Endothelial cell of umbilical vein (primary cell): Measurements from ENCODE around the gene ADAMTSL3. TPM values are rescaled to one million over a fixed set of nuclear protein-coding genes. Genes with fewer than 3 reads are reported as not detected.

Experiments
- BruUV-seq: library from RNA; stranded (reverse); fragments of 400-500 nt; replicated peaks from 2 replicates; lab custom pipeline; 2021; lab: Mats Ljungman, UMichigan
- CTCF ChIA-PET: fragments of 300-600, 350-600 bp; sonication (Branson Sonifier 250); formaldehyde crosslinking; loops from one replicate; lab custom pipeline; 2021; ENCODE audit warnings: antibody characterized with exemption, inconsistent platforms; lab: Charles Lee
- POLR2A ChIA-PET: fragments of 300-600, 350-600 bp; sonication (Branson Sonifier 250); formaldehyde crosslinking; loops from one replicate; lab custom pipeline; 2021; ENCODE audit warnings: antibody characterized with exemption, inconsistent platforms; lab: Charles Lee
- DNase-seq: peaks from one replicate; pipeline ENCODE4 v3.0.0-alpha.2; 2011; ENCODE audit warnings: low read depth, low spot score
- FAIRE-seq: peaks from 2 replicates; lab custom pipeline; 2011; peaks lifted over from hg19 to GRCh38; lab: Jason Lieb, UNC
- H2AFZ ChIP-seq: 2 replicates; pipeline ENCODE4 v1.6.0; 2012; ENCODE audit warnings: low read depth, low read length, control low read depth, inconsistent platforms
- H3K27ac ChIP-seq: 2 replicates; pipeline ENCODE4 v1.5.1; 2011; ENCODE audit warnings: low read depth, mild to moderate bottlenecking, control low read depth, low read length, moderate library complexity; ENCODE audit not compliant: insufficient read depth
- H3K27me3 ChIP-seq, 2 experiments: 2 replicates each; pipeline versions ENCODE4 v1.6.0 to v1.6.1; 2011; ENCODE audit warnings: low read length in 2 of 2, mixed read lengths in 1 of 2; ENCODE audit not compliant: control insufficient read depth in 2 of 2, insufficient read depth in 2 of 2
- H3K36me3 ChIP-seq, 2 experiments: 2 replicates in 1 of 2; 3 replicates in 1 of 2; pipeline ENCODE4 v1.5.1; 2011; ENCODE audit warnings: low read length in 2 of 2, mild to moderate bottlenecking in 1 of 2, moderate library complexity in 1 of 2; ENCODE audit not compliant: control insufficient read depth in 2 of 2, insufficient read depth in 2 of 2; ENCODE audit errors: extremely low read depth in 1 of 2
- H3K4me1 ChIP-seq: 3 replicates; pipeline ENCODE4 v1.5.1; 2011; ENCODE audit warnings: mild to moderate bottlenecking, low read length; ENCODE audit not compliant: control insufficient read depth, insufficient read depth; ENCODE audit errors: extremely low read depth
- H3K4me2 ChIP-seq: 2 replicates; pipeline ENCODE4 v1.6.1; 2011; ENCODE audit warnings: low read length, control low read depth, mixed read lengths; ENCODE audit not compliant: insufficient read depth
- H3K4me3 ChIP-seq, 3 experiments: fragments of 200-600 bp in 1 of 3; sonication (generic), shearing (Covaris generic) in 1 of 3; replicated peaks in 1 of 3; 2 replicates each; pipeline ENCODE4 v1.5.1; 2011 to 2016; ENCODE audit warnings: control low read depth in 3 of 3, low read length in 3 of 3, mild to moderate bottlenecking in 2 of 3, inconsistent platforms in 1 of 3, low read depth in 1 of 3, moderate library complexity in 1 of 3; ENCODE audit not compliant: insufficient read depth in 1 of 3
- H3K79me2 ChIP-seq: 2 replicates; pipeline ENCODE4 v1.6.0; 2012; ENCODE audit warnings: low read length, inconsistent platforms; ENCODE audit not compliant: control insufficient read depth, insufficient read depth
- H3K9ac ChIP-seq: replicated peaks from 2 replicates; pipeline ENCODE3; 2011; ENCODE audit warnings: low read length, control low read depth; ENCODE audit not compliant: insufficient read depth; ENCODE audit errors: extremely low read depth
- H3K9me1 ChIP-seq: replicated peaks from 3 replicates; pipeline ENCODE4 v1.6.0; 2011; ENCODE audit warnings: mild to moderate bottlenecking, low read length; ENCODE audit not compliant: control insufficient read depth, insufficient read depth; ENCODE audit errors: extremely low read depth
- H3K9me3 ChIP-seq: replicated peaks from 2 replicates; pipeline ENCODE4 v1.5.1; 2012; ENCODE audit warnings: low read length, inconsistent platforms; ENCODE audit not compliant: control insufficient read depth, insufficient read depth
- H4K20me1 ChIP-seq: replicated peaks from 2 replicates; pipeline ENCODE3; 2011; ENCODE audit warnings: mild to moderate bottlenecking, low read length; ENCODE audit not compliant: control insufficient read depth, insufficient read depth; ENCODE audit errors: extremely low read depth
- CTCF ChIP-seq, 2 donors: IDR thresholded peaks; 1 replicate in 1 of 2; 2 replicates in 1 of 2; pipeline ENCODE4 v1.5.1; 2011; ENCODE audit warnings: low read length in 2 of 2, mild to moderate bottlenecking in 2 of 2, moderate library complexity in 2 of 2, control low read depth in 1 of 2, inconsistent platforms in 1 of 2, low read depth in 1 of 2; ENCODE audit not compliant: insufficient read depth in 1 of 2; ENCODE audit errors: extremely low read depth in 1 of 2
- EZH2 ChIP-seq: IDR thresholded peaks from 2 replicates; pipeline ENCODE4 v1.6.1; 2012; ENCODE audit warnings: borderline replicate concordance, low read depth, mild to moderate bottlenecking, moderate library complexity, low read length, inconsistent platforms; ENCODE audit not compliant: severe bottlenecking
- FOS ChIP-seq: IDR thresholded peaks from 2 replicates; pipeline ENCODE4 v1.6.1; 2011; ENCODE audit warnings: mild to moderate bottlenecking, low read length, moderate library complexity, borderline replicate concordance; ENCODE audit not compliant: insufficient read depth
- GATA2 ChIP-seq: IDR thresholded peaks from 2 replicates; pipeline ENCODE4 v1.7.0; 2011; ENCODE audit warnings: low read depth, mild to moderate bottlenecking, moderate library complexity, mixed read lengths, low read length; ENCODE audit not compliant: insufficient read length, insufficient read depth
- JUN ChIP-seq: IDR thresholded peaks from 2 replicates; pipeline ENCODE4 v1.6.1; 2011; ENCODE audit warnings: borderline replicate concordance, low read depth; ENCODE audit not compliant: insufficient read length, insufficient read depth
- MAX ChIP-seq: IDR thresholded peaks from 2 replicates; pipeline ENCODE4 v1.6.1; 2011; ENCODE audit not compliant: insufficient read depth, insufficient read length
- MYC ChIP-seq: IDR thresholded peaks from one replicate; pipeline ENCODE4 v1.6.1; 2011; ENCODE audit warnings: mild to moderate bottlenecking, low read depth, low read length
- POLR2A ChIP-seq: IDR thresholded peaks from 2 replicates; pipeline ENCODE4 v1.6.1; 2012; ENCODE audit warnings: low read depth, mild to moderate bottlenecking, control low read depth, low read length
- POLR2AphosphoS5 ChIP-seq: IDR thresholded peaks from 2 replicates; pipeline ENCODE4 v1.6.1; 2012; ENCODE audit warnings: low read depth, mild to moderate bottlenecking, control low read depth, low read length, moderate library complexity; ENCODE audit not compliant: insufficient read depth
- dilution Hi-C: fragments of 300-500 bp; cut with MboI; formaldehyde crosslinking; loops from one replicate; pipeline ENCODE4 v1.15.0; 2019; ENCODE audit warnings: low sequenced_read_pairs; ENCODE audit not compliant: extremely low pct_ligation_motif_present
- intact Hi-C: fragments of 100-400 bp; cut with micrococcal nuclease; formaldehyde crosslinking; loops from one replicate; pipeline ENCODE4 v1.10.0; 2022
- polyA plus RNA-seq, 4 experiments: library from polyadenylated mRNA; depleted of rRNA in 3 of 4; stranded (reverse) in 3 of 4; unstranded in 1 of 4; fragments of >200 nt; gene quantifications; 2 replicates each; pipeline versions ENCODE4 v1.2.1 to v1.2.3, GENCODE V29; 2011 to 2012; ENCODE audit warnings: missing spikeins in 1 of 4
- total RNA-seq: library from RNA; stranded (reverse); gene quantifications from 2 replicates; pipeline ENCODE4 v1.2.3, GENCODE V29; 2021

Gene ADAMTSL3
- total and polyA plus RNA-seq, 2 donors (not counting 3 experiments of a cell fraction or from before 2014, with no cell fraction given) = not detected

GRCh38 chr15:83960192-83960829 is 306.4 kb downstream of the ADAMTSL3 start:
- no peak overlapping the region for H2AFZ ChIP-seq
- POLR2A ChIA-PET = no interaction called here
- FAIRE-seq (no peak), DNase-seq (no peak)
- TF ChIP-seq POLR2A (no peak), MAX (no peak), POLR2AphosphoS5 (no peak), JUN (no peak), EZH2 (no peak), CTCF (IDR thresholded peaks at IDR 0.05; ENCODE audit: extremely low read depth in 1 of 2, insufficient read depth in 1 of 2, low read depth in 1 of 2, low read length in 2 of 2) (no peak), MYC (no peak), GATA2 (no peak), FOS (no peak)
- dilution Hi-C loops (no loop called here), intact Hi-C loops (no loop called here)
- no peak overlapping the region for H3K4me3 ChIP-seq
- no peak overlapping the region for H3K4me2 ChIP-seq
- H3K27me3 ChIP-seq = no peaks in the 10 kb centered on the region
- no peaks in the 10 kb centered on the region for H3K79me2 ChIP-seq
- H3K4me1 ChIP-seq = no peaks in the 10 kb centered on the region
- CTCF ChIA-PET = no interaction called here
- H3K27ac ChIP-seq = no peak overlapping the region
- H3K9me1 ChIP-seq = no peaks in the 10 kb centered on the region
- no TSS peak for BruUV-seq
- no peaks in the 10 kb centered on the region for H3K9me3 ChIP-seq
- H4K20me1 ChIP-seq = no peaks in the 10 kb centered on the region
- H3K9ac ChIP-seq = no peak overlapping the region
- H3K36me3 ChIP-seq = no peaks in the 10 kb centered on the region
